ENCODE data around the gene MOK.

Gene MOK

DNA sequence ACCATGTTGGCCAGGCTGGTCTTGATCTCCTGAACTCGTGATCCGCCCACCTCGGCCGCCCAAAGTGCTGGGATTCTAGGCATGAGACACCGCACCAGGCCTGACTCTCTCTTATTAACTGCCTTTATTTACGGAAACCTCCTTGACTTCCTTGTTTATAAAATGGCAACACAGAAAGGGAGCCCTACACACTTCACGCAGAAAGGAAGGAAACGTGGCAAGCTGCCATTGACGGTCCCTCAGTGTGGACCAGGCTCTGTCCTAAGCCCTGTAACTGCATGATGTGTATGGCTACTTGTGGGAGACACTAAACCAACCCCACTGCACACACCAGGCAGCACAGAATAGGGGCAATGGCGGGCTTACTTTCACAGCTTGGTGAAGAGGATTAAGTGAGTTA is 46.1 kb upstream of the MOK start:
- Histone ChIP-seq H4K20me1 (ENCODE audit: insufficient read depth, low read length) (no peaks in the 10 kb centered on the region), H2AFZ (ENCODE audit: low read length) (no peak overlapping the region), H3K4me1 (ENCODE audit: low read length) (no peaks in the 10 kb centered on the region), H3K4me3 (ENCODE audit: low read length) (no peak overlapping the region), H3F3A (ENCODE audit: insufficient read depth, low read length) (no peaks in the 10 kb centered on the region), H3K4me2 (ENCODE audit: low read depth, low read length) (no peak overlapping the region), H3K79me2 (ENCODE audit: low read length) (no peaks in the 10 kb centered on the region), H3K9me3 (replicated peaks; ENCODE audit: insufficient read depth, low read length) (no peaks in the 10 kb centered on the region), H3K27me3 (replicated peaks; ENCODE audit: insufficient read depth, low read length) (no peaks in the 10 kb centered on the region), H3K9me2 (replicated peaks; ENCODE audit: insufficient read depth, low read length) (no peaks in the 10 kb centered on the region), H3K36me3 (replicated peaks; ENCODE audit: insufficient read depth, low read length) (no peaks in the 10 kb centered on the region), H3K9ac (ENCODE audit: low read length) (no peak overlapping the region), H3K27ac (ENCODE audit: low read length) (no peak overlapping the region)
- no peak for DNase-seq
- no peak for TF ChIP-seq EZH2phosphoT487 (IDR thresholded peaks at IDR 0.05; ENCODE audit: low read length)
- TF ChIP-seq EZH2 (optimal IDR thresholded peaks at IDR 0.05; ENCODE audit: low read depth, low read length) = no peak
- TF ChIP-seq, protein P1, sequence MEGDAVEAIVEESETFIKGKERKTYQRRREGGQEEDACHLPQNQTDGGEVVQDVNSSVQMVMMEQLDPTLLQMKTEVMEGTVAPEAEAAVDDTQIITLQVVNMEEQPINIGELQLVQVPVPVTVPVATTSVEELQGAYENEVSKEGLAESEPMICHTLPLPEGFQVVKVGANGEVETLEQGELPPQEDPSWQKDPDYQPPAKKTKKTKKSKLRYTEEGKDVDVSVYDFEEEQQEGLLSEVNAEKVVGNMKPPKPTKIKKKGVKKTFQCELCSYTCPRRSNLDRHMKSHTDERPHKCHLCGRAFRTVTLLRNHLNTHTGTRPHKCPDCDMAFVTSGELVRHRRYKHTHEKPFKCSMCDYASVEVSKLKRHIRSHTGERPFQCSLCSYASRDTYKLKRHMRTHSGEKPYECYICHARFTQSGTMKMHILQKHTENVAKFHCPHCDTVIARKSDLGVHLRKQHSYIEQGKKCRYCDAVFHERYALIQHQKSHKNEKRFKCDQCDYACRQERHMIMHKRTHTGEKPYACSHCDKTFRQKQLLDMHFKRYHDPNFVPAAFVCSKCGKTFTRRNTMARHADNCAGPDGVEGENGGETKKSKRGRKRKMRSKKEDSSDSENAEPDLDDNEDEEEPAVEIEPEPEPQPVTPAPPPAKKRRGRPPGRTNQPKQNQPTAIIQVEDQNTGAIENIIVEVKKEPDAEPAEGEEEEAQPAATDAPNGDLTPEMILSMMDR (IDR thresholded peaks at IDR 0.05; ENCODE audit: low read length) = no peak

DNA sequence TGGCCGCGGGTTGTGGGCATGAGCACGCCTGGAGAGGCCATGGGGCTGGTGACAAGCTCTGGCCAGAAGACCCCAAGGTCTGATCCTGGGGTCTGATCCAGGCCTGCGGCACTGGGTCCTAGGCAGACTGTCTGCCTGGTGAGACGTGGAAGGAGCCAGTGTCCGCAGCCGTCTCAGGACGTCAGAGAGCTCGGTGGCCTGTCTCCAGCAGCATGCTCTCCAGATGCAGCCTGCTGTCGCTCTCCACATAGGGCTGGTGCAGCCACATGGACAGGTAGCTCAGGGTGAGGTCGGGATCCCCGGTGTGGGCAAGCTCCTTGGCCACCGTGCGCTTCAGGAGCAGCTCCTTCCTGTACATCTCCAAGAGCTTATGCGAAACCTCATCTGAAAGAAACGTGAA is 43.4 kb upstream of the MOK start:
- Histone ChIP-seq H3K9me2 (replicated peaks; ENCODE audit: insufficient read depth, low read length) (no peaks in the 10 kb centered on the region), H3K4me1 (ENCODE audit: low read length) (no peaks in the 10 kb centered on the region), H4K20me1 (ENCODE audit: insufficient read depth, low read length) (no peaks in the 10 kb centered on the region), H3K27me3 (replicated peaks; ENCODE audit: insufficient read depth, low read length) (no peaks in the 10 kb centered on the region), H3K4me2 (ENCODE audit: low read depth, low read length) (no peak overlapping the region), H3K4me3 (ENCODE audit: low read length) (no peak overlapping the region), H3K27ac (ENCODE audit: low read length) (no peak overlapping the region), H3K79me2 (ENCODE audit: low read length) (no peaks in the 10 kb centered on the region), H3K9me3 (replicated peaks; ENCODE audit: insufficient read depth, low read length) (no peaks in the 10 kb centered on the region), H3F3A (ENCODE audit: insufficient read depth, low read length) (no peaks in the 10 kb centered on the region), H3K9ac (ENCODE audit: low read length) (no peak overlapping the region), H3K36me3 (replicated peaks; ENCODE audit: insufficient read depth, low read length) (no peaks in the 10 kb centered on the region), H2AFZ (ENCODE audit: low read length) (no peak overlapping the region)
- no peak for DNase-seq
- TF ChIP-seq EZH2 (optimal IDR thresholded peaks at IDR 0.05; ENCODE audit: low read depth, low read length) (no peak), EZH2phosphoT487 (IDR thresholded peaks at IDR 0.05; ENCODE audit: low read length) (no peak)
- TF ChIP-seq, protein P1 (IDR thresholded peaks at IDR 0.05; ENCODE audit: low read length) = no peak

DNA sequence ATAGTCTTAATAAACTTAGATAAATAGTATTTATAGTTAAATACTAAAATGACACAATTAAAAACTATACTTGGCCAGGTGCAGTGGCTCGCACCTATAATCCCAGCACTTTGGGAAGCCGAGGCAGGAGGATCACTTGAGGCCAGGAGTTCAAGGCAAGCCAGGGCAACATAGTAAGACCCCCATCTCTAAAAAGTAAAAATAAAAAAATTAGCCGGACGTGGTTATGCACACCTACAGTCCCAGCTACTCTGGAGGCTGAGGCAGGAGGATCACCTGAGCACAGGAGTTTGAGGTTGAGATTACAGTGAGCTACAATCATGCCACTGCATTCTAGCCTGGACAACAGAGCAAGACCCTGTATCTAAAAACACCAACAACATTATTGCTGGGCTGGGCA is 41.7 kb upstream of the MOK start:
- Histone ChIP-seq H4K20me1 (ENCODE audit: insufficient read depth, low read length) (no peaks in the 10 kb centered on the region), H2AFZ (ENCODE audit: low read length) (no peak overlapping the region), H3K9ac (ENCODE audit: low read length) (no peak overlapping the region), H3K27me3 (replicated peaks; ENCODE audit: insufficient read depth, low read length) (no peaks in the 10 kb centered on the region), H3F3A (ENCODE audit: insufficient read depth, low read length) (no peaks in the 10 kb centered on the region), H3K36me3 (replicated peaks; ENCODE audit: insufficient read depth, low read length) (no peaks in the 10 kb centered on the region), H3K4me1 (ENCODE audit: low read length) (no peaks in the 10 kb centered on the region), H3K79me2 (ENCODE audit: low read length) (no peaks in the 10 kb centered on the region), H3K27ac (ENCODE audit: low read length) (no peak overlapping the region), H3K4me2 (ENCODE audit: low read depth, low read length) (no peak overlapping the region), H3K9me3 (replicated peaks; ENCODE audit: insufficient read depth, low read length) (no peaks in the 10 kb centered on the region), H3K9me2 (replicated peaks; ENCODE audit: insufficient read depth, low read length) (no peaks in the 10 kb centered on the region), H3K4me3 (ENCODE audit: low read length) (no peak overlapping the region)
- DNase-seq = no peak
- TF ChIP-seq, protein P1 (IDR thresholded peaks at IDR 0.05; ENCODE audit: low read length) = no peak
- TF ChIP-seq EZH2 (optimal IDR thresholded peaks at IDR 0.05; ENCODE audit: low read depth, low read length) = no peak
- TF ChIP-seq EZH2phosphoT487 (IDR thresholded peaks at IDR 0.05; ENCODE audit: low read length) = no peak

Measured in MM.1S (cell line).